Esophagus mucosa (tissue), 1 donor: ENCODE measurements around the gene IGSF22. TPM values are rescaled to one million over a fixed set of nuclear protein-coding genes. Genes with fewer than 3 reads are reported as not detected.

Source experiments
- ATAC-seq: fragments of 200-7000 bp; cut with Tn5 transposase; one replicate; pipeline ENCODE4 v1.9.1; 2020
- total RNA-seq: library from RNA; stranded (reverse); gene quantifications from one replicate; pipeline ENCODE4 v1.2.4, GENCODE V29; 2023
- donor health status: DM: yes; HTN: yes; CAD: no.

IGSF22 gene
- total RNA-seq, 1 donor from 2014 or later: not detected

GRCh38 chr11:18713646-18714442 is 12.1 kb downstream of the IGSF22 start:
- ATAC-seq: no peak

GRCh38 chr11:18710545-18710944 is 15.4 kb downstream of the IGSF22 start:
- ATAC-seq: no peak

- no peak for ATAC-seq
Observed at GRCh38 chr11:18709414-18709813, 16.6 kb downstream of the IGSF22 start.

GRCh38 chr11:18707811-18708340 is 18.1 kb downstream of the IGSF22 start:
- no peak for ATAC-seq

- ATAC-seq: peak; percentile 57
Observed at GRCh38 chr11:18706330-18707243, 19.4 kb downstream of the IGSF22 start.

- peak; percentile 46 for ATAC-seq
Observed at GRCh38 chr11:18705651-18706281, 20.2 kb downstream of the IGSF22 start.

GRCh38 chr11:18704698-18705097 is 21.3 kb downstream of the IGSF22 start:
- ATAC-seq: no peak

GRCh38 chr11:18704045-18704645 is 21.8 kb downstream of the IGSF22 start:
- no peak for ATAC-seq

GRCh38 chr11:18703001-18703763 is 22.8 kb downstream of the IGSF22 start:
- no peak for ATAC-seq

GRCh38 chr11:18701614-18702216 is 24.3 kb downstream of the IGSF22 start:
- ATAC-seq: no peak

- ATAC-seq: no peak
Observed at GRCh38 chr11:18700872-18701271, 25.1 kb downstream of the IGSF22 start.

GRCh38 chr11:18700375-18700774 is 25.6 kb downstream of the IGSF22 start:
- ATAC-seq: peak; percentile 28

GRCh38 chr11:18699848-18700261 is 26.1 kb downstream of the IGSF22 start:
- ATAC-seq: no peak

GRCh38 chr11:18699269-18699596 is 26.8 kb downstream of the IGSF22 start:
- no peak for ATAC-seq

GRCh38 chr11:18698341-18699268 is 27.4 kb downstream of the IGSF22 start, which contains the start of gene TMEM86A:
Gene TMEM86A, plus strand, starts transcription at chr11:18698779. Its CDS starts 108 bp downstream, at chr11:18698887.
- peak; percentile 89 for ATAC-seq

GRCh38 chr11:18697576-18697975 is 28.4 kb downstream of the IGSF22 start:
- ATAC-seq: peak; percentile 13

GRCh38 chr11:18696638-18697225 is 29.3 kb downstream of the IGSF22 start:
- ATAC-seq: no peak

- no peak for ATAC-seq
Observed at GRCh38 chr11:18692941-18693760, 32.8 kb downstream of the IGSF22 start.
